Neural cell (in vitro differentiated cells): ENCODE data around the gene COL5A1.

Source experiments
- CTCF ChIP-seq: fragments of 450-650 bp; IDR thresholded peaks from 2 replicates; pipeline ENCODE4 v1.5.1; 2014; ENCODE audit warnings: antibody characterized with exemption, mild to moderate bottlenecking, moderate library complexity; ENCODE audit not compliant: poor library complexity, severe bottlenecking
- EP300 ChIP-seq: fragments of 450-650 bp; conservative IDR thresholded peaks from 2 replicates; pipeline ENCODE4 v1.6.1; 2014; ENCODE audit warnings: antibody characterized with exemption, mild to moderate bottlenecking, moderate library complexity; ENCODE audit not compliant: poor library complexity, severe bottlenecking
- EZH2 ChIP-seq: fragments of 200-600, 300-800 bp; shearing (Covaris generic), sonication (generic); IDR thresholded peaks from 2 replicates; pipeline ENCODE4 v1.6.1; 2014; ENCODE audit warnings: antibody characterized with exemption, low read length, borderline replicate concordance, mild to moderate bottlenecking; ENCODE audit not compliant: insufficient read depth, poor library complexity, severe bottlenecking
- POLR2AphosphoS5 ChIP-seq: IDR thresholded peaks from 2 replicates; pipeline ENCODE4 v1.6.1; 2012
- RAD21 ChIP-seq: fragments of 450-650 bp; conservative IDR thresholded peaks from 2 replicates; pipeline ENCODE4 v1.6.1; 2014; ENCODE audit warnings: antibody characterized with exemption, mild to moderate bottlenecking, moderate library complexity
- REST ChIP-seq: IDR thresholded peaks from 2 replicates; pipeline ENCODE4 v1.6.1; 2012; ENCODE audit warnings: borderline replicate concordance
- SMC3 ChIP-seq: fragments of 450-650 bp; conservative IDR thresholded peaks from 2 replicates; pipeline ENCODE4 v1.6.1; 2014; ENCODE audit warnings: antibody characterized with exemption, mild to moderate bottlenecking, moderate library complexity; ENCODE audit not compliant: poor library complexity
- TAF1 ChIP-seq: IDR thresholded peaks from 2 replicates; pipeline ENCODE4 v1.6.1; 2012; ENCODE audit warnings: low read depth

- TF ChIP-seq EZH2 = no peak
- no peak for TF ChIP-seq REST
- no peak for TF ChIP-seq CTCF
- TF ChIP-seq EP300 = no peak
- TF ChIP-seq TAF1 = no peak
- TF ChIP-seq RAD21 = no peak
- no peak for TF ChIP-seq POLR2AphosphoS5
- TF ChIP-seq SMC3 = no peak
Measured at GRCh38 chr9:134663084-134663483, 21.5 kb downstream of the COL5A1 start.
